Adrenal gland (tissue), 12 donors: ENCODE results near the gene RCOR1. TPM values are rescaled to one million over a fixed set of nuclear protein-coding genes. Genes with fewer than 3 reads are reported as not detected.

Source experiments
- DNase-seq, 7 donors: peaks; one replicate each; pipeline ENCODE4 v3.0.0-alpha.2; 2019 to 2020
- H3K27ac ChIP-seq, 5 donors: fragments of 200-600 bp; sonication (generic) in 4 of 5; 1 replicate in 3 of 5; 2 replicates in 2 of 5; pipeline versions ENCODE4 v1.5.1 to v1.8.0; 2016 to 2020; ENCODE audit warnings: mild to moderate bottlenecking in 1 of 5
- H3K27me3 ChIP-seq: fragments of 200-600 bp; 2 replicates; pipeline ENCODE4 v1.8.0; 2021
- H3K36me3 ChIP-seq, 2 donors: fragments of 200-600 bp; replicated peaks in 1 of 2; 1 replicate in 1 of 2; 2 replicates in 1 of 2; pipeline versions ENCODE4 v1.5.1 to v1.8.0; 2018 to 2022
- H3K4me1 ChIP-seq, 2 donors: fragments of 200-600 bp; replicated peaks in 1 of 2; 1 replicate in 1 of 2; 2 replicates in 1 of 2; pipeline versions ENCODE4 v1.5.1 to v1.8.0; 2018 to 2021
- H3K4me3 ChIP-seq, 4 donors: fragments of 200-600 bp; sonication (generic) in 3 of 4; one replicate each; pipeline ENCODE4 v1.5.1; 2016 to 2018
- H3K9me3 ChIP-seq, 3 donors: fragments of 200-600 bp; sonication (generic) in 1 of 3; replicated peaks in 1 of 3; 1 replicate in 2 of 3; 2 replicates in 1 of 3; pipeline versions ENCODE4 v1.5.1 to v1.8.0; 2016 to 2021
- CTCF ChIP-seq, 6 experiments: fragments of 450-650 bp in 4 of 6; fragments of 200-600 bp in 2 of 6; sonication (generic) in 1 of 6; IDR thresholded peaks; 1 replicate in 5 of 6; 2 replicates in 1 of 6; pipeline versions ENCODE4 v1.5.1 to v1.8.0; 2016 to 2021; ENCODE audit warnings: antibody characterized with exemption in 6 of 6, mild to moderate bottlenecking in 2 of 6, moderate library complexity in 1 of 6
- POLR2A ChIP-seq, 2 donors: fragments of 450-650 bp; IDR thresholded peaks; one replicate each; pipeline ENCODE4 v1.6.1; 2017; ENCODE audit warnings: antibody characterized with exemption in 2 of 2, mild to moderate bottlenecking in 2 of 2, moderate library complexity in 1 of 2
- WGBS, 4 donors: extraction: QIAGEN DNeasy Blood & Tissue Kit in 2 of 4; methylation state at CpG; one replicate each; pipeline versions ENCODE4 v1.1.5 to v1.1.7; 2013 to 2017; 5-methylcytosine and 5-hydroxymethylcytosine counted together
- intact Hi-C, 2 donors: fragments of 100-400 bp; cut with DNase I; formaldehyde crosslinking; loops; one replicate each; pipeline versions ENCODE4 v1.14.1 to v1.15.0; 2022 to 2023
- polyA plus RNA-seq, 3 donors: library from polyadenylated mRNA; stranded (reverse); fragments of 200-250 nt in 2 of 3; fragments of 350-450 nt in 1 of 3; fragmentation: Illumina TruSeq in 1 of 3; extraction: RNeasy Lipid Tissue Mini Kit (QIAGEN cat#74804) in 1 of 3; gene quantifications; one replicate each; pipeline ENCODE4 v1.2.3, GENCODE V29; 2013 to 2014
- total RNA-seq, 9 donors: library from RNA; depleted of rRNA in 4 of 9; stranded (reverse); fragments of >200 nt in 4 of 9; fragments of 120-200 nt in 1 of 9; fragmentation: NEBNext Ultra II Directional in 1 of 9; extraction: Animal tissue kit (Norgen Biotek cat#: 25700) in 1 of 9; gene quantifications; one replicate each; pipeline versions ENCODE4 v1.1.0 to v1.2.4, GENCODE V29; 2013 to 2023
- donor health status: healthy with polysubstance abuse.
- donor health status: Bipolar disorder and iron deficiency.
- donor health status: DM: yes; HTN: yes; CAD: no.
- donor health status: DM: no; HTN: no; CAD: no.
- donor health status: DM: no; HTN: no; CAD: no.
- donor health status: DM: yes; HTN: yes; CAD: no.

The RCOR1 gene
- total and polyA plus RNA-seq, 12 donors = 3.8 to 17.7 (median 11.3) TPM

DNA sequence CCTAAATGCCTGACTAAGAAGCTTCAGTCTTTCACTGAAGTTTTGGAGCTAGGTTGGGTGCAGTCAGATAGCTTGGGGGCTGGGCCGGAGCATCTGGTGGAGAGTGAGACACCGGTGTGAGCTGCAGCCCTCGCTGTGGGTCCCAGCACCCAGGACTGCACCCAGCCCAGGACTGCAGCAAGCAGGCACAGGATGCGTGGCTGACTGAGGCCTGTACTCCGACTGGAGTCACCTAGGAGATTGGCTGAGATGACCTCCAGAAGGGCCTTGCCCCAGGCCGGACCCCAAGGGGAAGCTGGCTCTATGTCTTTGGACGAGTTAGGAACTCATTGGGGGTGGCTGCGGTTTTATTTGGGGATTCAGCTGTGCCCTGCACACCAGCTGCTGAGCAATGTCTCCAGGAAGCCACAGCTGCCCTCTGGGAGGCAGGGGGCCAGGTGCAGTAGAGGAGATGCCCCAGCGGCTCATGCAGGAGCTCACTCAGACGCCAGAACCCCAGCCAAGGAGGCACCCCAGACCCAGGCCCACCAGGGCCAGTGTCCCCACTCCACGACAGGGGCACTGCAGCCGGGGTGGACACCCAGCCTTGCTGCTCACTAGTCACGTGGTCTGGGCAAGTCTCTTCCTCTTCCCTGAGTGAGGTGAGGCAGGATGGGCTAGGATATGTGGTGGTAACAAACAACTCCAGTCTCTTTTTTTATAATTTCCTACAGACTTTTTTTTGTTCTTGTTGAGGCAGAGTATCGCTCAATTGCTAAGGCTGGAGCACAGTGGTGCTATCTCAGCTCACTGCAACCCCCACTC is 31.8 kb upstream of the RCOR1 start:
- Histone ChIP-seq H3K4me3 (no peak overlapping the region), H3K4me1 (no peaks in the 10 kb centered on the region), H3K36me3 (no peaks in the 10 kb centered on the region), H3K27ac (no peak overlapping the region), H3K27me3 (no peaks in the 10 kb centered on the region), H3K9me3 (no peaks in the 10 kb centered on the region)
- 77 to 91% (median 80%) methylated on average over 5 to 14 of the region's 14 CpGs for WGBS, 4 donors
- no peak for TF ChIP-seq CTCF (IDR thresholded peaks at IDR 0.05)
- TF ChIP-seq POLR2A (IDR thresholded peaks at IDR 0.05) = no peak
- no peak for DNase-seq
- intact Hi-C loops = no loop called here

GRCh38 chr14:102565331-102565887 is 27.0 kb upstream of the RCOR1 start:
- H3K9me3 ChIP-seq = no peaks in the 10 kb centered on the region
- peak in 2 of 7 donors; percentile 25 to 35 for DNase-seq
- intact Hi-C loops = no loop called here
- H3K27ac ChIP-seq = no peak overlapping the region
- 63 to 73% (median 71%) methylated on average over 10 of the region's 10 CpGs for WGBS, 4 donors
- H3K36me3 ChIP-seq = no peaks in the 10 kb centered on the region
- H3K4me3 ChIP-seq = no peak overlapping the region
- no peak for TF ChIP-seq POLR2A (IDR thresholded peaks at IDR 0.05)
- no peak for TF ChIP-seq CTCF (IDR thresholded peaks at IDR 0.05)
- no peaks in the 10 kb centered on the region for H3K4me1 ChIP-seq
- H3K27me3 ChIP-seq = no peaks in the 10 kb centered on the region

- Histone ChIP-seq H3K4me1 (no peaks in the 10 kb centered on the region), H3K27ac (no peak overlapping the region), H3K27me3 (no peaks in the 10 kb centered on the region), H3K9me3 (no peaks in the 10 kb centered on the region), H3K36me3 (no peaks in the 10 kb centered on the region), H3K4me3 (no peak overlapping the region)
- no peak for DNase-seq
- WGBS, 4 donors = 90 to 98% (median 95%) methylated on average over 7 of the region's 7 CpGs
- TF ChIP-seq POLR2A (IDR thresholded peaks at IDR 0.05) = no peak
- TF ChIP-seq CTCF (IDR thresholded peaks at IDR 0.05) = no peak
- intact Hi-C loops = no loop called here
Measured at GRCh38 chr14:102565959-102566358, 26.5 kb upstream of the RCOR1 start.

GRCh38 chr14:102568115-102568614 is 24.3 kb upstream of the RCOR1 start:
- TF ChIP-seq CTCF (IDR thresholded peaks at IDR 0.05) (no peak), POLR2A (IDR thresholded peaks at IDR 0.05) (no peak)
- intact Hi-C loops = no loop called here
- H3K9me3 ChIP-seq = no peaks in the 10 kb centered on the region
- no peaks in the 10 kb centered on the region for H3K4me1 ChIP-seq
- no peak overlapping the region for H3K4me3 ChIP-seq
- DNase-seq = no peak
- 54 to 60% (median 58%) methylated on average over 7 of the region's 7 CpGs for WGBS, 4 donors
- no peak overlapping the region for H3K27ac ChIP-seq
- no peaks in the 10 kb centered on the region for H3K27me3 ChIP-seq
- no peaks in the 10 kb centered on the region for H3K36me3 ChIP-seq
